Loucy (cell line): ENCODE data around the gene GABRG3.

ENCODE experiments used
- H2AFZ ChIP-seq: fragments of 200-600 bp; sonication (generic); 2 replicates; pipeline ENCODE4 v1.6.0; 2016; ENCODE audit warnings: antibody characterized with exemption, mild to moderate bottlenecking, low read length, moderate library complexity
- H3F3A ChIP-seq: fragments of 200-600 bp; 2 replicates; pipeline ENCODE4 v1.6.0; 2016; ENCODE audit warnings: antibody characterized with exemption, low read depth, mild to moderate bottlenecking
- H3K27me3 ChIP-seq: fragments of 200-600 bp; sonication (generic); 2 replicates; pipeline ENCODE4 v1.6.1; 2014; ENCODE audit warnings: low read length, mild to moderate bottlenecking; ENCODE audit not compliant: insufficient read depth, poor library complexity, severe bottlenecking
- H3K36me3 ChIP-seq: fragments of 200-600 bp; sonication (generic); 2 replicates; pipeline ENCODE4 v1.6.1; 2016; ENCODE audit warnings: low read length; ENCODE audit not compliant: insufficient read depth
- H3K4me1 ChIP-seq: fragments of 200-600 bp; sonication (generic); 2 replicates; pipeline ENCODE4 v1.5.1; 2014; ENCODE audit warnings: low read length, mild to moderate bottlenecking; ENCODE audit not compliant: insufficient read depth, poor library complexity, severe bottlenecking
- H3K4me2 ChIP-seq: fragments of 200-600 bp; sonication (generic); 2 replicates; pipeline ENCODE4 v1.6.0; 2014; ENCODE audit warnings: antibody characterized with exemption, low read length, low read depth, mild to moderate bottlenecking; ENCODE audit not compliant: poor library complexity, severe bottlenecking
- H3K4me3 ChIP-seq: fragments of 200-600 bp; sonication (generic); 2 replicates; pipeline ENCODE4 v1.5.1; 2014; ENCODE audit warnings: low read length, mild to moderate bottlenecking, mixed read lengths; ENCODE audit not compliant: poor library complexity, severe bottlenecking
- H3K79me2 ChIP-seq: fragments of 200-600 bp; sonication (generic); 2 replicates; pipeline ENCODE4 v1.6.1; 2014; ENCODE audit warnings: low read length; ENCODE audit not compliant: insufficient read depth
- H3K9ac ChIP-seq: fragments of 200-600 bp; sonication (generic); 2 replicates; pipeline ENCODE4 v1.6.0; 2014; ENCODE audit warnings: mild to moderate bottlenecking, low read depth, low read length, moderate library complexity; ENCODE audit not compliant: poor library complexity, severe bottlenecking
- H3K9me2 ChIP-seq: fragments of 200-600 bp; sonication (generic); replicated peaks from 2 replicates; pipeline ENCODE4 v1.6.1; 2016; ENCODE audit warnings: low read depth, low read length, mixed read lengths
- H3K9me3 ChIP-seq: fragments of 200-600 bp; sonication (generic); 2 replicates; pipeline ENCODE4 v1.6.1; 2014; ENCODE audit warnings: mild to moderate bottlenecking, antibody characterized with exemption, low read length, low read depth; ENCODE audit not compliant: insufficient read depth
- H4K20me1 ChIP-seq: fragments of 200-600 bp; sonication (generic); 2 replicates; pipeline ENCODE4 v1.6.0; 2014; ENCODE audit warnings: antibody characterized with exemption, low read length, mild to moderate bottlenecking; ENCODE audit not compliant: insufficient read depth, poor library complexity, severe bottlenecking
- CTCF ChIP-seq: fragments of 200-600 bp; sonication (generic); conservative IDR thresholded peaks from 2 replicates; pipeline ENCODE4 v1.5.1; 2014; ENCODE audit warnings: mild to moderate bottlenecking, antibody characterized with exemption, low read length
- EZH2phosphoT487 ChIP-seq: fragments of 200-600 bp; IDR thresholded peaks from 2 replicates; pipeline ENCODE4 v1.6.1; 2018; ENCODE audit warnings: antibody characterized with exemption, mild to moderate bottlenecking, moderate library complexity, borderline replicate concordance

The GABRG3 gene

GRCh38 chr15:27512281-27513001 lies 541.5 kb downstream of the GABRG3 start:
- Histone ChIP-seq H3K9me2 (no peaks in the 10 kb centered on the region), H3K79me2 (no peaks in the 10 kb centered on the region), H3K4me2 (no peak overlapping the region), H3K9me3 (peaks cover 2% of the 10 kb centered on the region; the same call in 1 of the 2 replicates), H2AFZ (no peak overlapping the region), H3F3A (no peaks in the 10 kb centered on the region), H3K9ac (no peak overlapping the region), H4K20me1 (no peaks in the 10 kb centered on the region), H3K4me1 (no peaks in the 10 kb centered on the region), H3K27me3 (no peaks in the 10 kb centered on the region), H3K36me3 (no peaks in the 10 kb centered on the region), H3K4me3 (no peak overlapping the region)
- no peak for TF ChIP-seq CTCF
- no peak for TF ChIP-seq EZH2phosphoT487

GRCh38 chr15:27514526-27514925 lies 543.5 kb downstream of the GABRG3 start:
- Histone ChIP-seq H3K9me3 (peaks cover 2% of the 10 kb centered on the region; the same call in 1 of the 2 replicates), H4K20me1 (no peaks in the 10 kb centered on the region), H3F3A (no peaks in the 10 kb centered on the region), H3K36me3 (no peaks in the 10 kb centered on the region), H3K4me3 (no peak overlapping the region), H3K9me2 (no peaks in the 10 kb centered on the region), H3K4me2 (no peak overlapping the region), H3K79me2 (no peaks in the 10 kb centered on the region), H2AFZ (no peak overlapping the region), H3K9ac (no peak overlapping the region), H3K4me1 (no peaks in the 10 kb centered on the region), H3K27me3 (no peaks in the 10 kb centered on the region)
- TF ChIP-seq CTCF (no peak), EZH2phosphoT487 (no peak)

- Histone ChIP-seq H3F3A (no peaks in the 10 kb centered on the region), H2AFZ (no peak overlapping the region), H3K79me2 (no peaks in the 10 kb centered on the region), H3K4me1 (no peaks in the 10 kb centered on the region), H3K36me3 (no peaks in the 10 kb centered on the region), H3K9me3 (no peaks in the 10 kb centered on the region), H3K4me3 (no peak overlapping the region), H4K20me1 (no peaks in the 10 kb centered on the region), H3K9ac (no peak overlapping the region), H3K9me2 (no peaks in the 10 kb centered on the region), H3K27me3 (no peaks in the 10 kb centered on the region), H3K4me2 (no peak overlapping the region)
- TF ChIP-seq CTCF (no peak), EZH2phosphoT487 (no peak)
These were observed 556.6 kb downstream of the GABRG3 start for GRCh38 chr15:27527490-27528067.
